Sigmoid colon (tissue), 7 donors: Measurements from ENCODE around the gene MYBBP1A. TPM values are rescaled to one million over a fixed set of nuclear protein-coding genes. Genes with fewer than 3 reads are reported as not detected.

Source experiments
- DNase-seq: peaks from one replicate; pipeline ENCODE4 v3.0.0-alpha.2; 2019
- H3K27ac ChIP-seq, 4 donors: fragments of 200-600 bp; sonication (generic); one replicate each; pipeline ENCODE4 v1.5.1; 2016 to 2019; ENCODE audit warnings: mild to moderate bottlenecking in 1 of 4
- H3K27me3 ChIP-seq, 3 donors: fragments of 200-600 bp; sonication (generic); one replicate each; pipeline ENCODE4 v1.5.1; 2019; ENCODE audit warnings: mild to moderate bottlenecking in 1 of 3
- H3K36me3 ChIP-seq, 4 donors: fragments of 200-600 bp; sonication (generic); one replicate each; pipeline ENCODE4 v1.5.1; 2016 to 2019
- H3K4me1 ChIP-seq, 4 donors: fragments of 200-600 bp; sonication (generic); one replicate each; pipeline ENCODE4 v1.5.1; 2017 to 2019
- H3K4me3 ChIP-seq, 4 donors: fragments of 200-600 bp; sonication (generic); one replicate each; pipeline ENCODE4 v1.5.1; 2017 to 2019; ENCODE audit warnings: mild to moderate bottlenecking in 2 of 4, moderate library complexity in 1 of 4
- H3K9me3 ChIP-seq, 4 donors: fragments of 200-600 bp in 3 of 4; sonication (generic) in 3 of 4; one replicate each; pipeline versions ENCODE4 v1.5.1 to v1.6.1; 2013 to 2019
- EP300 ChIP-seq, 4 donors: sonication (generic); formaldehyde crosslinking; IDR thresholded peaks; one replicate each; pipeline ENCODE4 v1.6.1; 2017; ENCODE audit warnings: antibody characterized with exemption in 4 of 4
- POLR2A ChIP-seq, 2 donors: fragments of 450-650 bp; IDR thresholded peaks; one replicate each; pipeline ENCODE4 v1.6.1; 2016; ENCODE audit warnings: antibody characterized with exemption in 2 of 2, mild to moderate bottlenecking in 2 of 2, moderate library complexity in 2 of 2
- POLR2AphosphoS5 ChIP-seq, 4 donors: sonication (generic); formaldehyde crosslinking; IDR thresholded peaks; one replicate each; pipeline ENCODE4 v1.6.1; 2017; ENCODE audit warnings: antibody characterized with exemption in 4 of 4
- WGBS, 2 donors: extraction: QIAGEN DNeasy Blood & Tissue Kit; methylation state at CpG; one replicate each; pipeline ENCODE4 v1.1.7; 2013; 5-methylcytosine and 5-hydroxymethylcytosine counted together
- intact Hi-C: fragments of 100-400 bp; cut with DNase I; formaldehyde crosslinking; loops from one replicate; pipeline ENCODE4 v1.15.1; 2023
- polyA plus RNA-seq, 3 donors: library from polyadenylated mRNA; stranded (reverse); fragments of 200-250 nt; gene quantifications; one replicate each; pipeline ENCODE4 v1.2.3, GENCODE V29; 2013
- total RNA-seq, 4 donors: library from RNA; depleted of rRNA; stranded (reverse); fragments of >200 nt; gene quantifications; one replicate each; pipeline ENCODE4 v1.1.0, GENCODE V29; 2016
- TF ChIP-seq, protein P1 (sequence below), 4 experiments: fragments of 450-650 bp in 3 of 4; fragments of 200-600 bp in 1 of 4; IDR thresholded peaks; one replicate each; pipeline ENCODE4 v1.5.1; 2016 to 2019; ENCODE audit warnings: antibody characterized with exemption in 4 of 4, mild to moderate bottlenecking in 3 of 4, moderate library complexity in 2 of 4
- donor health status: healthy with polysubstance abuse.
- donor health status: Bipolar disorder and iron deficiency.
- donor health status: healthy.

The MYBBP1A gene
- total and polyA plus RNA-seq, 7 donors, result 6.6 to 44.5 (median 25.8) TPM

DNA sequence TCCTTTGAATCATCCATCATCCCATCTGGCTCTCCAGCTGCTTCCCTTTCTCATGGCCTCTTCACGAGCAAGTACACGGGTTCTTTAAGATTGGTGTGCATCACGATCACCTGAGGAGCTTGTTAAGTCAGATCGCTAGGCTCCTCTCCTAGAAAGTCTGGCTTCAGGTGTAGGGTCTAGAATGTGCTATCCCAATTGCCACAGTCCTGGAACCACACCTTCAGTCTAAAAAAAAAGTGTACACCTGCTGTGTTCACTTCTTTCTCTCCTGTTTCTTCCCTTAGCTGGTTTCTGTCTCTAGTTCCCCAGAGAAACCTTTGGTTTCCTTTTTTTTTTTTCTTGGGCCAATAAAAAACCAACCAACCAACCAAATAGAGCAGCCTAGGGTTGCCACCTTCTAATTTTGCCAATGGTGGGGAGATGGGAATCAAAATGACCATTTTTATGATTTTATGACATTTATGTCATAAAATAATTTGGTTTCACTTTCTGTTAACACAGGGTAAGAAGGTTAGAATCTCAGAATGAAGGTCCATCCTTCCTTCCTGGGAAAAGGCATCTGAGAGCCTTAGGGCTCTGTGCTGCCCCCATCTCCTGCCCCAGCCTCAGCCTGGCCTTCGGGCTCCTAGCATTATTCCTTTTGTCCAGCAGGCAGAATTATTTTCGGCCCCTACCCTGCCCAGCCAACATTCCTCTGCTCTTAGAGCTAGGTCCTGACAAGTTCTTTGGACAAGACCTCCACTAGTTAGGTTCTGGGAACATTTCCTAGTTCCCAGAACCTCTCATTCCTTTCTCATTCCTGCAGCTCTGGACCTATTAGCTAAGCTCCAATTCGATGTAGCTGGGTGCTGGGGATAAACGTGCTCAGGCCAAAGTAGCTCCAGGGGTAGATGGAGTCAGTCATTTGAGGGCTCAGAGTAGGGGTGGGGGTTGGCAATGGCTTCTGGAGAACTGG is 7.1 kb upstream of the MYBBP1A start:
- TF ChIP-seq POLR2AphosphoS5 (IDR thresholded peaks at IDR 0.05), result no peak
- no peak for TF ChIP-seq POLR2A (IDR thresholded peaks at IDR 0.05)
- no peak for TF ChIP-seq EP300 (IDR thresholded peaks at IDR 0.05)
- TF ChIP-seq, protein P1, sequence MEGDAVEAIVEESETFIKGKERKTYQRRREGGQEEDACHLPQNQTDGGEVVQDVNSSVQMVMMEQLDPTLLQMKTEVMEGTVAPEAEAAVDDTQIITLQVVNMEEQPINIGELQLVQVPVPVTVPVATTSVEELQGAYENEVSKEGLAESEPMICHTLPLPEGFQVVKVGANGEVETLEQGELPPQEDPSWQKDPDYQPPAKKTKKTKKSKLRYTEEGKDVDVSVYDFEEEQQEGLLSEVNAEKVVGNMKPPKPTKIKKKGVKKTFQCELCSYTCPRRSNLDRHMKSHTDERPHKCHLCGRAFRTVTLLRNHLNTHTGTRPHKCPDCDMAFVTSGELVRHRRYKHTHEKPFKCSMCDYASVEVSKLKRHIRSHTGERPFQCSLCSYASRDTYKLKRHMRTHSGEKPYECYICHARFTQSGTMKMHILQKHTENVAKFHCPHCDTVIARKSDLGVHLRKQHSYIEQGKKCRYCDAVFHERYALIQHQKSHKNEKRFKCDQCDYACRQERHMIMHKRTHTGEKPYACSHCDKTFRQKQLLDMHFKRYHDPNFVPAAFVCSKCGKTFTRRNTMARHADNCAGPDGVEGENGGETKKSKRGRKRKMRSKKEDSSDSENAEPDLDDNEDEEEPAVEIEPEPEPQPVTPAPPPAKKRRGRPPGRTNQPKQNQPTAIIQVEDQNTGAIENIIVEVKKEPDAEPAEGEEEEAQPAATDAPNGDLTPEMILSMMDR (IDR thresholded peaks at IDR 0.05), result no peak
- H3K27ac ChIP-seq, result no peak overlapping the region
- no peaks in the 10 kb centered on the region for H3K27me3 ChIP-seq
- intact Hi-C loops, result no loop called here
- H3K4me3 ChIP-seq, result no peak overlapping the region
- no peaks in the 10 kb centered on the region for H3K36me3 ChIP-seq
- H3K4me1 ChIP-seq, result peaks cover 0 to 7% (median 3%) of the 10 kb centered on the region in 4 donors
- 26 to 55% methylated on average over 8 of the region's 8 CpGs for WGBS, 2 donors
- DNase-seq, result no peak
- no peaks in the 10 kb centered on the region for H3K9me3 ChIP-seq

DNA sequence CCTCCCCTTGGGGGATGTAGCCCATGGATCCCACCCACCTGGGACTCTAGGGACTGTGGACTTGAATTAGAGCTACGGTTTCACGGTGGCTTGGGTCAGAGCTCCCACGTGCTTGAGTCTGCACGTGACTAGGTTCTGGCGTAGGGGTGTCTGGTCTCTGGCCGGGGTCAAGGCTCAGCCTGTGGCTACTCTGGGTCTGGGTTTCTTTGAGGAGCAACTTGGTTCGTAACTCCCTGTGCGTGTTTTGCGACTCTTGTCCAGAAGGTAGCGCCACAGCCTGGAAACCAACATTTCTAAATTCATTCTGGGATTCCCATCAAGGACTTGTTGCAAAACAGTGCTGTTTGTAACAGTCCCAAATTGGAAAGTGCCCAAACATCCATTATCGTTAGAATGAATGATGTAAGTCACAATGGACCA is 5.7 kb upstream of the MYBBP1A start:
- intact Hi-C loops, result no loop called here

DNA sequence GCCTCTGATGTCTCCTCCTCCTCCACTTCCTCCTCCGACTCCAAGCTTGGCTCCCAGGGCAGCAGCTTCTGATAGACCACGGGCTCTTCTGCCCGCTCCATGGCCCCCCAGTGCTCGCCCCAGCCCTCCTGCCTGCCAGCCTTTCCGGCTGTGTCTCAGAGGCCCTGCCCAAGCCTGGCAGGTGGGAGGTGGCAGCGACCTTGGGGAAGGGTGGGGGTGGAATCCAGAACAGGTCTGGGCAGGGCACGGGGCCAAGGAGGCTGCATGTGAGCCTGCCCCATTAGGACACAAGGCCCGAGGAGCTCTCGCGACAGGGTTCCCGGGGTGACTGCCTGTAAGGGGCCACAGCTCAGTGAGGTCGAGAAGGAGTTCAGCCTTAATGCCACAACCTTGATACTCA is 5.2 kb upstream of the MYBBP1A start, which contains the start of gene GGT6:
TSS of gene GGT6 (minus strand) at position 157 of the 400 bp plus-strand sequence. CDS start at position 101, 56 bp downstream.
- Histone ChIP-seq H3K4me3 (no peak within 1 kb of the TSS), H3K36me3 (no peaks in the 10 kb centered on the region), H3K27ac (peak within 1 kb of the TSS in 1 of 4 donors; percentile 9), H3K27me3 (no peaks in the 10 kb centered on the region), H3K4me1 (peaks cover 0 to 11% (median 7%) of the 10 kb centered on the region in 4 donors), H3K9me3 (no peaks in the 10 kb centered on the region)
- DNase-seq, result peak; percentile 65
- intact Hi-C loops, result no loop called here
- 16 to 69% methylated on average over 12 of the region's 12 CpGs for WGBS, 2 donors
- peak in 1 of 2 donors; percentile 35 for TF ChIP-seq POLR2A (IDR thresholded peaks at IDR 0.05)
- TF ChIP-seq POLR2AphosphoS5 (IDR thresholded peaks at IDR 0.05), result no peak
- TF ChIP-seq, protein P1 (IDR thresholded peaks at IDR 0.05), result no peak

More for the DNA sequence above, 5.7 kb upstream of the MYBBP1A start:
- Histone ChIP-seq H3K36me3 (no peaks in the 10 kb centered on the region), H3K4me1 (peaks cover 0 to 13% (median 7%) of the 10 kb centered on the region in 4 donors), H3K27me3 (no peaks in the 10 kb centered on the region), H3K4me3 (no peak overlapping the region), H3K9me3 (no peaks in the 10 kb centered on the region), H3K27ac (no peak overlapping the region)
- TF ChIP-seq, protein P1 (IDR thresholded peaks at IDR 0.05), result no peak
- TF ChIP-seq POLR2A (IDR thresholded peaks at IDR 0.05), result no peak
- TF ChIP-seq POLR2AphosphoS5 (IDR thresholded peaks at IDR 0.05), result no peak
- TF ChIP-seq EP300 (IDR thresholded peaks at IDR 0.05), result no peak
- WGBS, 2 donors, result 23 to 74% methylated on average over 11 of the region's 11 CpGs
- peak; percentile 61 for DNase-seq

DNA sequence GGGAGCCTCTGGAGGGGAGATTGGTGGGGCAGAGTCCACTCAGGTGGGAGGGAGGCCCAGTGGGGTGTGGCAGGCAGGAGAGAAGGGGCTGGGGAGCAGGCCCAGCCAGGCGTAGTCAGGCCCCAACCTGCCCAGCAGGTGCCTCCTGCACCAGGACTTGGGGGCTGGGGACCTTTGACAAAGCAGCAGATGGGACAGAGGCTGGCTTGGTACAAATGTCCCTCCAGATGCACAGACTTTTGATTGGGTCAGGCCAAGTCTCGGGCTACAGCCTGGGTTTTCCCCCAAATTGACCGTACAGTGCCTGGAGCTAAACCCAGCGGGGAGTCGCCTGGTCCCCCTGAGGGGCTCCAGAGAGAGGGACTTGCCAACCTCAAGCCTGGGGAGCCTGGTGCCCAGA is 4.8 kb upstream of the MYBBP1A start:
- H3K9me3 ChIP-seq, result no peaks in the 10 kb centered on the region
- TF ChIP-seq, protein P1 (IDR thresholded peaks at IDR 0.05), result no peak
- no peak for TF ChIP-seq POLR2A (IDR thresholded peaks at IDR 0.05)
- no peak for TF ChIP-seq POLR2AphosphoS5 (IDR thresholded peaks at IDR 0.05)
- TF ChIP-seq EP300 (IDR thresholded peaks at IDR 0.05), result no peak
- no peak overlapping the region for H3K4me3 ChIP-seq
- no peak for DNase-seq
- H3K27me3 ChIP-seq, result no peaks in the 10 kb centered on the region
- peaks cover 0 to 9% (median 7%) of the 10 kb centered on the region in 4 donors for H3K4me1 ChIP-seq
- H3K36me3 ChIP-seq, result no peaks in the 10 kb centered on the region
- 17 to 73% methylated on average over 5 of the region's 5 CpGs for WGBS, 2 donors
- intact Hi-C loops, result no loop called here
- H3K27ac ChIP-seq, result peak overlapping the region in 1 of 4 donors; percentile 9
